Endothelial cell (in vitro differentiated cells): ENCODE results near the gene HDGFL2. TPM values are rescaled to one million over a fixed set of nuclear protein-coding genes. Genes with fewer than 3 reads are reported as not detected.
A peak's percentile ranks its signal among the peaks of the same experiment; 100 is the strongest.

ENCODE experiments used
- DNase-seq: peaks from one replicate; pipeline ENCODE4 v3.0.0; 2021; ENCODE audit warnings: low spot score
- H3K27ac Mint-ChIP-seq: one replicate; pipeline ENCODE4 v1.8.0; 2021; ENCODE audit warnings: mixed read lengths, inconsistent platforms; ENCODE audit not compliant: unreplicated experiment
- H3K27me3 Mint-ChIP-seq: one replicate; pipeline ENCODE4 v1.8.0; 2021; ENCODE audit warnings: mild to moderate bottlenecking, moderate library complexity, mixed read lengths, inconsistent platforms; ENCODE audit not compliant: unreplicated experiment
- H3K36me3 Mint-ChIP-seq: one replicate; pipeline ENCODE4 v1.8.0; 2021; ENCODE audit warnings: mild to moderate bottlenecking, low read depth, mixed read lengths, inconsistent platforms; ENCODE audit not compliant: unreplicated experiment
- H3K4me1 Mint-ChIP-seq: one replicate; pipeline ENCODE4 v1.8.0; 2021; ENCODE audit warnings: mild to moderate bottlenecking, mixed read lengths, inconsistent platforms; ENCODE audit not compliant: unreplicated experiment
- H3K4me3 Mint-ChIP-seq: one replicate; pipeline ENCODE4 v1.8.0; 2021; ENCODE audit warnings: mild to moderate bottlenecking, mixed read lengths, inconsistent platforms; ENCODE audit not compliant: unreplicated experiment
- H3K9me3 Mint-ChIP-seq: one replicate; pipeline ENCODE4 v1.8.0; 2021; ENCODE audit warnings: mixed read lengths, inconsistent platforms; ENCODE audit not compliant: unreplicated experiment
- CTCF ChIP-seq: fragments of 200-600 bp; sonication (generic); IDR thresholded peaks from one replicate; pipeline ENCODE4 v1.5.0; 2021; ENCODE audit warnings: antibody characterized with exemption; ENCODE audit not compliant: unreplicated experiment
- total RNA-seq: library from RNA; stranded (reverse); fragmentation: NEBNext Ultra II Directional; extraction: Animal tissue kit (Norgen Biotek cat#: 25700); gene quantifications from one replicate; pipeline ENCODE4 v1.2.1, GENCODE V29; 2021; ENCODE audit not compliant: unreplicated experiment

HDGFL2 gene
- total RNA-seq, 1 donor from 2014 or later, result 107 TPM

GRCh38 chr19:4456843-4457653 is 15.0 kb upstream of the HDGFL2 start:
- Mint-ChIP-seq H3K27me3 (peaks cover 14% of the 10 kb centered on the region), H3K4me1 (peaks cover 12% of the 10 kb centered on the region), H3K9me3 (no peaks in the 10 kb centered on the region), H3K27ac (peak overlapping the region; percentile 93), H3K4me3 (peak overlapping the region; percentile 92), H3K36me3 (no peaks in the 10 kb centered on the region)
- DNase-seq, result peak; percentile 78
- TF ChIP-seq CTCF, result no peak

- no peaks in the 10 kb centered on the region for H3K9me3 Mint-ChIP-seq
- peaks cover 11% of the 10 kb centered on the region for H3K27me3 Mint-ChIP-seq
- H3K27ac Mint-ChIP-seq, result peak within 1 kb of the TSS; percentile 97
- peak within 1 kb of the TSS; percentile 92 for H3K4me3 Mint-ChIP-seq
- H3K4me1 Mint-ChIP-seq, result peaks cover 12% of the 10 kb centered on the region
- no peaks in the 10 kb centered on the region for H3K36me3 Mint-ChIP-seq
- no peak for TF ChIP-seq CTCF
- peak; percentile 97 for DNase-seq
These were observed 14.3 kb upstream of the HDGFL2 start, which contains the start of gene UBXN6 for GRCh38 chr19:4457654-4458395. UBXN6 (minus strand) TSS chr19:4457794; CDS start chr19:4457697, 97 bp downstream.

- peaks cover 1% of the 10 kb centered on the region for H3K27me3 Mint-ChIP-seq
- no peak overlapping the region for H3K27ac Mint-ChIP-seq
- H3K9me3 Mint-ChIP-seq, result no peaks in the 10 kb centered on the region
- H3K4me1 Mint-ChIP-seq, result no peaks in the 10 kb centered on the region
- DNase-seq, result no peak
- TF ChIP-seq CTCF, result no peak
- H3K36me3 Mint-ChIP-seq, result no peaks in the 10 kb centered on the region
- no peak overlapping the region for H3K4me3 Mint-ChIP-seq
These were observed 7.1 kb upstream of the HDGFL2 start for GRCh38 chr19:4464815-4465581.

- Mint-ChIP-seq H3K4me3 (no peak overlapping the region), H3K4me1 (peaks cover 2% of the 10 kb centered on the region), H3K27ac (no peak overlapping the region), H3K36me3 (no peaks in the 10 kb centered on the region), H3K27me3 (peaks cover 1% of the 10 kb centered on the region), H3K9me3 (no peaks in the 10 kb centered on the region)
- TF ChIP-seq CTCF, result no peak
- no peak for DNase-seq
These were observed 4.3 kb upstream of the HDGFL2 start for GRCh38 chr19:4467835-4468234.
